SW480 (cell line): ENCODE data around the gene DSE.

Experiments used
- DNase-seq: peaks from one replicate; pipeline ENCODE4 v3.0.0-alpha.2; 2016; ENCODE audit warnings: low spot score

The DSE gene

DNA sequence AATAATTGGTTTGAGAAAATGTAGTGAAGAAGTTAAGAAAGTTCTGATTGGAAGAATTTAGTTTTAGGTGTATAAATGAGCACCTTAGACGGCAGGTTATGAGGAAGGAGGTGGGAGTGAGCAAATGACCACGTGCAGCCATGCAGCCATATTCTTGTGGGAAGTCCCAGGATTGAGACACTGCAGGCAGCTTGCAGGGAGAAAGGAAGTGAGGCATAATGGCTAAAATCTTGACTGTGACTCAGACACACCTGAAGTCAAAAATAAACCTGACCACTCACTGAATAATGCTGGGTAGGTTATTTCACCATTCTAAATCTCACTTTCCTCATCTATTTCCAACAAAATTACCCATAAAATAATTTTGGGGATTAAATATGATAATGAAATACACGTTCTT, 16.6 kb downstream of the DSE start:
- no peak for DNase-seq

DNA sequence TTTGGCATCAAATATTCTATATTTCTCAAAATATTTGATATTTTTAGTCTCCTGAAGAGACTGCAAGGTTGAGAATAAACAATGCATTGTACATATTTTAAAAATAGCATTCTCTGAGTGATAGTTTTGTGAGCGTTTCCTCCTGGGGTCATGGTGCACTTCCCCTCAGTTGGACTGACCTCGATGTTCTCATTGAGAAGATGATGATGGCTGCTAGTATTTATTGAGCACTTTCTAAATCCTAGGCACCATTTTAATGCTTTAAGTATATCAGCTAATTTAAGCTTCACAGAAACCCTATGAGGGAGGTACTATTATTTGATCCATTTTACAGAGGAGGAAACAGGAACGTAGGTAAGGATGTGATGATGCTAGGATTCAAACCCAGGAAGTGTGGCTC, 18.2 kb downstream of the DSE start:
- no peak for DNase-seq

DNA sequence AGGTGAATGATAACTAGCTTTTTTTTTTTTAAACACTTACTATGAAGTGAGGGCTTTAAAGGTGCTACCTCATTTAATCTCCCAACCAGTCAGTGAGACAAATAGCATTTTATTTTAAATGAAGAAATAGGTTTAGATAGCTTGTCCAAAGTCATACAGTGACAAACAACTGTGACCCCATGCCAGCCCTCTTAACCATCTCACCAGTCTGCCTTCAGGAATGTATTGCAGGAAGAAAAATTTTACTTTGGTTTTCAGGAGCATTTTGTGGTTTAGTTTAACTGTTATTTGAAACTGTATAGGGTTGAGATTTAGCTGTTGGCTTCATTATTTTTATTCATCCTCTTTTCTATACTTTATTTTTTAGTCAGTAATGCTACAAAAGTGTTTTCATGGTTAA, 18.6 kb downstream of the DSE start:
- DNase-seq = no peak

DNA sequence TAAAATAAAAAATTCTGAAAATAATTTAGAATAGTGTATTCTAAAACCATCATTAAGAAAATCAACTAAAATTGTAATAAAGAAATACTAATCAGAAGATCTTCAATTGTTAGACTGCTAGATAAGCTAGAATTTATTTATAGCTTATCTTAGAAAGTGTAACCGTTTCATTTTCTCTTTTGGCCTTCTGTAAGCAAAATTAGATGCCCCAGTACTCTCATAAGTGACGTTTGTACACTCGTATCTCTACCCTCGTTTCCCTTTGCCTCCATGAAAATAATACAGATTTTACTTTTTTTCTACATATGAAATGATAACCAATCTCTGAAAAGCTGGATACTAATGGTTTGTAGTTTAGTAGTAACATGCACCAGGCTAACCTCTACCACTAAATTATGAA, 19.8 kb downstream of the DSE start:
- no peak for DNase-seq

DNA sequence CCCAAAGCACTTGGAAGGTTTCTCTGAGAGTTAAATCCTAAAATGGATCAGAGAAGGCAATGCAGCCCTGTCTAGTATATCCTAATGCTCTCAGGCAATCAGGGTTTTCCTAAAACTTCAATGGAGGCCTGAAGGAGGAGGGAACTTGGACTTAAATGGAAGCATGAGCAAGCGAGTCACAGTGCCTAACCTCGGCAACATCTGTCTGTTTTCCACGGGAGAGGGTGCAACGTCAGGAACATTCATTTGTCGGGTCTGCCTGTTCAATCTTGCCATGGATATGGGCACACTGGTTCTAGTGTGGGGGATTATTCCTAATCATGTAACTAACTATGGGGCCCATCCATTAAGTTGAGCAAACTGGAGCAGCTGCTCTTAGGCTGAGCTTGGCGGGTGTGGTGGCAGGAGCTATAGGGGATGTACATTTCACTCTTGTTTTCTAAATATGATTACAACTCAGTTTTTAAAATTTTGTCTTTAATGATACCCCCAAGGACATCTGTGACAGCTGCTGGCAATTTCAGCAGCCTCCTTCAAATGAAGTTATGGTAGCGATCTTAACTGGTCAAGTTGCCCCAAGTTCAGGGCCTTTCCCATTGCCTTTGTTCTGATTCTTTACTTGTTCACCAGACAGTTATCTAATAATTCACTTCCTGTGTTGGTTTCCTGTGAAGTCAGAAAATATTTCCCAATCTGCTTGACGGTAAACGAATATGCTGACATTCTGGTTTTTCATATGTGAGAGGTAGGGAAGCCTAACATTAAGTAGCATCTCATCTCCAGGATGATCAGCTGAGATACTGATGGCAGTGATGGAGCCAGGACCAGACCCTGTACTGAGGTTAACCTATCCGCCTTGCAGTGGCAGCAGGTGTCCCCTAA, 21.6 kb downstream of the DSE start:
- no peak for DNase-seq

DNA sequence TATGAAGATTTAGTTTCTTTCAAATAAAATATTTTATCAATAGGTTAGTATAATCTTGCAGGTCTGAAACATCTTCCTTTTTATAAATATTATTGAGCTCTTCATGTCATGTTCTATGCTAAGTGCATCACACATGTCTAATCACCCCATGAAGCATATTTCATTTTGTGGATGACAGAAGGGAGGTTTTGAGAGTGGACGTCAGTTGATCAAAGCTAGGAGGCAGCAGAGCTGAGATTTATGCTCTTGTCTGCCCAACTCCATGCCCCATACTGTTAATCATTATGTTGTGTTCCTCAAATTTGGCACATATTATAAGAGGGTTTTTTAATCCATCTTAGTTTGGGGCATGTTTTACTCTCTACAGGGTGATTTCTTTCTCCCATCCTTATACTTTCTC, 22.7 kb downstream of the DSE start:
- no peak for DNase-seq

DNA sequence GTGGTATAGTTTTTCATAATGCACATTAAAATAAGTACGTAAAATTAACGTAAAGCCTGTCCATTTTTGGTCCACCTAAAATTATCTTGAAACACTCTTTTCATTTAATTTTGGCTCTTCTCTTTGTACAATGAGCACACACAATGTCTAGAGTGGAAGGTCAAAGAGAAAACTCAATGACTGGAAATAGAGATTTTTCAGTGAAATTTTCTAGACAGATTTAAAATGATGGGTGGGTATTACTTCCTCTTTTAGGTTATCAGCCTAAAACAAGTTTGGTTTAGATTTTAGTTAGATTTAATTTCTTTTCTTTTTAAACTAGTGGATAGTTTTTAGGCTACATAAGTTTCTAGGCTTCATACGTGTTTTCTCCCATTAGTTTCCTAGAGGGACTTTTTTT, 24.9 kb downstream of the DSE start:
- DNase-seq = no peak

DNA sequence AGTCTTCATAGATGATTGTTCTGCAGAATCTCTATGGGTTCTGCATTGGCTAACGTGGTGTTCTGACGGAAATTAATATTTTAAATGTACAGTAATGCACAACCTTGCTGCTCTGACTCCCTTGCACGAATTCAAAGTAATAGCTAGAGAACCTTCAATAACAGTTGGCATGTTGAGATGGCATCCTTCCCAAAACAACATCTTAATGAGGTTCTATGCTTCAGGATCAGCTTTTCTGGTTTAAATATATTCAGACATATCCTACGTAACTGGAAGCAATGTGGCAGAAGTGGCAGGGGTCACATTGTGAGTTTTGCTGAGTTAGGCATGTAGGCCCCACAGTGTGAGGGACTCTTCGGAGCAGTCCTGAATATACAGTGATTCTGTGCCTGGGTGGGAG, 25.7 kb downstream of the DSE start:
- no peak for DNase-seq

DNA sequence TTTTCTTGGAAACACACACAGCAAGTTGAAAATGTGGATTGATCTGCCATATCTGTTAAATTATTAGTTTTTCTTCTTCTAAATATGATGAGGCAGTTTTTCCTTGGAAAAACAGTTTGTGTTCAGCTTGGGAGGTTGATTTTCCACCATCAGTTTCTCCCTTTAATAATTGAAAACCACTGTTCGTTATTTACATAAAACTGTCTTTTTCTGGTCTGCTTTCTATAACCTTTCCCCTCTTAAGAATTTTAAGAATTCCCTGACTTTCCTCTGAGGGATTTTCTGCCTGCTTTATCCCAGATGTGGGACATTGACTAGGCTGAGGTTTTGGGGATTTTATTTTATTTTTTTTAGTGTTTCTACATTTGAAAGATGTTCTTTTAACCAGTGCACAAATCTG, 27.2 kb downstream of the DSE start:
- DNase-seq = no peak

DNA sequence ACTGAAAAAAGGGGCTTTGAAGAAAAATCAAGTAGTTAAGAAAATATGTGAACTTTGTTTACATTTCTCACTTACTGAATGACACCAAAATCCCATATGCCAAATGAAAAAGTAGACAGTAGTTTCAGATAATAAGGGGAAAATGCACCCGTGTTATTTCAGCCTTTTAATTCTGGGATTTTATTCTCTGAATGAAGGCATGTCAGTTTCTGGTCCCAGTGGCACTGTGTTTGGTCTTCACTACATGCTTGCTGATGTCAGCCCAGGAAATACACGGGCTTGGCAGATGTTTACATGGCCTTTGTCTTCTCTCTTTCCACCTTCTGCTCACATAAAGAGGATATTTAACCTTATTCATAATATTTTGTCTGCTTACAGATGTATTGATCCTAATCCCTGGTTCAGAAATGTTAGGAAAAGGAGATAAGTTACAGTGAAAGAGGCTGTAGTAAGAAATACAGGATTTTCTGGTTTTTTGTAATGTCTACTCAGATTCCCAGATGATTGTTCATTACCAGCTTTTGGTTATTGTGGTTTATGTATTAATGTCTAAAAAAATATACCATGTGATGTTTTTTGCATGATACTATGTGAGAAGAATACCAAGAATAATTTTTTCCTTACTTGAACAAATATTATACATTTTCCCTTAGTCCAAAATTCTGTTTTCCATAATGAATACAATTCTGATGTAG, 27.7 kb downstream of the DSE start:
- no peak for DNase-seq

DNA sequence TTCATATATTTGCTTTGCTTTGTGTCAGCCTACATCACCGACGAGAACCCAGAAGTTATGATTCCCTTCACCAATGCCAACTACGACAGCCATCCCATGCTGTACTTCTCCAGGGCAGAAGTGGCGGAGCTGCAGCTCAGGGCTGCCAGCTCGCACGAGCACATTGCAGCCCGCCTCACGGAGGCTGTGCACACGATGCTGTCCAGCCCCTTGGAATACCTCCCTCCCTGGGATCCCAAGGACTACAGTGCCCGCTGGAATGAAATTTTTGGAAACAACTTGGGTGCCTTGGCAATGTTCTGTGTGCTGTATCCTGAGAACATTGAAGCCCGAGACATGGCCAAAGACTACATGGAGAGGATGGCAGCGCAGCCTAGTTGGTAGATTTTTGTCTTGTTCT, 28.5 kb downstream of the DSE start:
- DNase-seq = no peak

DNA sequence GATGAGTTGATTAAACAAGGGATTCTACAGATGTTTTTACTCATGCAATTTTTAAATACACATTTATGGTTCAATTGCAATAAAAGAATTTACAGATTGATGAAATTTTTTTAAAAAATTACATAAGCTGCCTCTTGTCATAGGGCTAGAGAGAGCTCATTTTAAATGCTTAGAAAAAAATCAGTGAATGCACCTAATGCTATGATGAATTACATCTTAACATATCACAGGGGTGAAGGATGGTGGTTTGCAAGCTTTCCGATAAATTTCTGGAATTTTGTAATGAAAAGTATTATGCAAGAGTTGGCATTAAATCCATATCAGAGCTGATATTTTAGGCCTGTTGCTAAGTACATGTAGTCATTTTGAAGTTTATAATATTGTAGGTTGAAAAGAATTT, 29.6 kb downstream of the DSE start:
- DNase-seq = no peak

DNA sequence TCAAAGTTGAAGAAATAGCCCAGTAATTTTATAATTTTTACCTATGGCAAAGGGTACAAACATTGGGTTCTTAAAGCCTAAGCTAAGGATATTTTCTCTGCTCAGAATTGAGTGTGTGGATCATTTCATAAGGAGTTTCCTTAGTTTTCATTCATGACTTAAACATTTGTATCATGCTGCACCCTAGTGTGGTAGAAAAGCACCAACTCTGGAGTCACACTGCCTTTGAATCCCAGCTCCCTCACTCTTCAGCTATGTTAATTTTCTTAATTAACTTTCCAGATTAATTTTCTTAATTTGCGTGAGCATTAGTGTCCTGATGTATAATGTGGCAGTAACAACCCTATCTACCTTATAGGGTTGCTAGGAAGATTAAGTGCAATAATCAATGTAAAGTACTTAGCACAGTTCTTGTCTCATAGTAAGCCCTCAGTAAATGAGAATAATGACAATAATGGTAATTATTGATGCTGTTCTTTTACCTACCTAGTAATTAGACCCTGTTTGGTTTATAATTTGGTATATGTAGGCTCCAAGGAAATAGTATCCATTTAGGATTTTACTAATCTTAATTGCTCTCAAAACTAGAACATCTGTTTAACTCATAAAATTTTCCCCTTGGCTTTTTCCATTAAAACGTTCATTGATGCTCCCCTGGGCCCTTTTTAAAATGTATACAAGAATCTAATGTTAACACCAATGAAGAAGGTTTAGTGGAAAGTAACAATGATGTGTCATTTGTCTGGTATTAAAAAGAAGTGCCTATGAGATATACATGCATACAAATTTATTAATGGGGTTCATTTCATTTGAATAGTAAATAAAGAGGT, 31.6 kb downstream of the DSE start:
- no peak for DNase-seq

DNA sequence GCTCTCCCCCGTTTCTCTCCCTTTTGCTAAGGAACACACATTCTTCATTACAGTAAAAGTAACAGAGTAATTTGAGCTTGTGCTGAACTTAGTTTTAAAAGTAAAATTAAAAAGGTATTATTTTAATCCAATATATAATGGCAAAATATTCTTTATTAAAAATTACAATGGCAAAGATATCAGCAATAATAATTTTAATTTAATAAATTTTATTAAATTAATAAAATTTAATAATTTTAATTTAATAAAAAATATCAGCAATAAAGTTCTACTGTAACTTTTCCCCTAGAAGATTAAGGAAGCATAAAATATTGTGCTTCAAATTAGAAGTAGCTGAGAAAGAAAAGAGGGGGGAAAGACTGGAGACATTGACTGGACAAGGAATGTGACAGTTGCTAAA, 32.5 kb downstream of the DSE start:
- DNase-seq = no peak

DNA sequence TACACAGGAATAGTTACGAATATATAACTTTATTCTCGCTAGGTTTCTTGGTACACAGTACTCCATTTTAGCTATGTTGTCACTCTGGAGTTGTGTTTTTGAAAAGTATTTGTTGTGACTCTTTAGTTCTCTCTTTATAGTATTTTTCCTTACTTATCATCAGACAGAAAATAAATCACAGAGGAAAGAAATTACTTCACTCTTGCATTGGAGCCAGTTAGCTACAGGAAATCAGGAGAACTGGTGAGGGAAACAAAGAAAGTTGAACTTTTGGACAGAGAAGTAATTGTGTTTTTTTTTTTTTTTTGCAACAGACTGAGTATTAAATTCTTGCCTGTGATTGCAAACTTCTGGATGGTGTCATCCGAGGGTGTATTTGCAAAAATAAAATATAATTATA, 33.9 kb downstream of the DSE start:
- no peak for DNase-seq

DNA sequence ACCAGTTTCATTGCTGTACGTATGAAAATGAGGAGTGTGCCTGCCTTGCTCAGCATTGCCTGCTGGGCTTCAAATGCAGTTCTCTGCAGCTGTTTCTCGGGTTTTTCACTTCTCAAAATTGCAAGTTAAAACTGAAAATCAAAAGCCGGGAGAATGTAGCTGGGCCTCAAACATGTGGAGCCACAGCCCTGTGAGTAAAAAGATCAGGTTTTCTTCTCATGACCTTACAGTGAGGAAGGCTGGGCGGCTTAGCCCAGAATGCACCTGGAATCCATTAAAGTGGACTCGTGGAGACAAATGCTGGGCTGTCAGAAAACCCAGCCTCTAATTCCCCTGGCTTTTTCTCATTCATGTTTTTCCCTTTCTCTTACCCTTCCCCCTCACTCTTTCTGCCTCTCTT, 34.4 kb downstream of the DSE start:
- no peak for DNase-seq

DNA sequence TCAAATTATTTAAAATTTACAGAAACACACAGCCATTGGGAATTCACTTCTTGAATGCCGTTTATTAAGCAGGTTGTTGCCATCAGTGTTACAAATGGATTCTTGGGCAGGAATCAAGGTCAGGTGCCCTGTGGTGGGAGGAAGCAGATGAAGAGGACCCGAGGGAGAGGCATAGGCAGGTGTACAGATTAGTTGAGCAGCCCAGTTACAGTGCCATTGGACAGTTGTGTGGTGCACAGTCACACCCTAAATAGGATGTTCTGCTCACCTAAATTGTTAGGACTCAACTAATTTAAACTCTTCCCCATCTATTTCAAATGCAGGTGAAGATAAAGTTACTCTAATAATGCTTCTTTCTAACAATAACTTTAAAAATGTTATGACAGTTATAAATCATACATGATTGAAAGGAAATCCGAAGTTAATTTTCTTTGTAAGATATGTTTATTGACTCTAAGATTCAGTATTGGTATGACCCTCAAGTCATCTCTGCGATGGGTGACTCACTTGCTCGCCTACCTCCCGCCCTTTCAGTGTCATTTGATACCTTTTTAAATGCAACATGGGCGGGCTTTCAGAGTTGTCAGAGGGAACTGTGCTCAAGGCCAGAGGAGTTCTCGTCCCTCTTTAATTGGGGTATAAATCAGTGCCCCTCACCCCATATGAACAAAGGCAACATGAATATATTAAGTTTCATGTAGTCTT, 35.1 kb downstream of the DSE start:
- DNase-seq = no peak

DNA sequence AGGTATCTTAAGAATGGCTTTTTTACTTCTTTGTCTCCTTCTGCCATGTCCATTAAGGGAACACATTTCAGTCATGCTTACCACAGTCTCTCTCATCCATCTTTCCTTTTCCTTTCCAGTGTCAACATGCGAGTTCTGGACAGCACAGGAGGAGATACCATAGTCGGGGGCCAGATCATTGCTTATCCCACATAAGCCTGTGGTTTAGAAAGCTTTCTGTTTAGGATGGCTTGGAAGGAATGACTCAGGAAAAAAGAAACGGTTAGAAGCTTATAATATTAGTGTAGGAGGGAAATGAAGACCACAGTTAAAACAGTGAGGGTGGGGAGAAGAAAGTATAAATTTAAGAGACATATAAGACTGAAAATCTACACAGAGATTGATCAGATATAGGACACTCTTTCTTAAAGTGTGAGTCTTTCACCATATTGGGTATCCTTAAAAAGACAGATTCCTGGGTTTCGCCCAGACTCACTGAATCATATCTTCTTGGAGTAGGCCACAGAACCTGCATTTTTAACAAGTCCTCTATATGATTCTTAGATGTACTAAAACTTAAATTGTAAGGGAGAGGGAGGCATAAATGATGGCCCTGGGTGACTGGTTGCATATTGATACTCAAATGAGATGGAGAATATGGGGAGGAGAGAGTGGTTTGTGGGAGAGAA, 36.1 kb downstream of the DSE start:
- DNase-seq = no peak

DNA sequence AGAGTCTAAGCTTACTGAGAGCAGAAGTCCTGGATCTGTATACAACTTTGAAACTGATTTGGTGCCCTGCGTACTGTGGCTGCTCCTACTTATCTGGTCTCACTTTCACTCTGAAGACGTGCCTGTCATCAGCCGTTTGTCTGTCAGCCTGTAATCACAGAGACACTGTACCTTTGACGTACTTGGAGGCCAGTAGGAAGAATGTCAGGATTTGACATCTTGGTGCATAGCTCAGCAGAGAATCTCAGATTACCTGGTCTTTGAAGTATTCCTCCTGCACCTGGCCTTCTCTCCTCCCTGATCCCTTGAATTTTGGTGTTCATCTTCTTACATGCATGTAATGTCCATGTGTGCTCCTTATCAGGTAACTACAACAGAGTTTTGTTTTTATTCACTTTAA, 37.7 kb downstream of the DSE start:
- DNase-seq = no peak

DNA sequence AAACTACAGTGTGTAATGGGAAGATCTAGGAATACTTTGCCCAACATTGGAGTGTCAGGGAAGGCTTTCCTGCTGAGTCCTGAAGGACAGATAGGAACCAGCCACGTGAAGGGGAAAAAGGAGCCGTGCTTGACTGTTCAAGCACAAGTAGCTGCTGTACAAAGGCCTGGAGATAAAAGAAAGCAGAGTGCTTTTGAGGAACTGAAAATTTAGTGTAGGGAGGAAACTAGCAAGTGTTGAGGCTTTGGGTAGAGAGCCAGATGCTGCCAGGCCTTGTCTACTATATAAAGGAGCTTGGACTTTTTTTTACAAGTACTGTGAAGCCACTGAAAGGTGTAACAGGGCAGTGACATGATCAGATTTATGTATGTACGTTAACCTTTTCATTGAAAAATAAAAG, 39.0 kb downstream of the DSE start:
- no peak for DNase-seq

DNA sequence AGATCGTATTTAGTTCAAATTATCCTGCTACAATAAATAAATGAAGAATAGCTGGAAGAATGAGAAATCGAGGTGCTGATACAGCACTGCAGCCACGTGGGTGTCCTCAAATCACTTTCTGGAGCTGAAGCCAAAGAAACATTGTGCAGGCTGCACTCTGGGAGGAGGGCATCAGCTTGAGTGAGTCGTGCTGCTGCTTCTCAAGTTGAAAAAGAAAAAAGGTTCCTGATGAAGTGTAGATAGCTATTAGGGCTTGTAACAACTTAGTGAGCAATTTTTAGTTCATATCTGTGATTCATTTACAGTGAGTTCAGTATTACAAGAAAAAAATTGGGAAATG, 40.5 kb downstream of the DSE start:
- no peak for DNase-seq

DNA sequence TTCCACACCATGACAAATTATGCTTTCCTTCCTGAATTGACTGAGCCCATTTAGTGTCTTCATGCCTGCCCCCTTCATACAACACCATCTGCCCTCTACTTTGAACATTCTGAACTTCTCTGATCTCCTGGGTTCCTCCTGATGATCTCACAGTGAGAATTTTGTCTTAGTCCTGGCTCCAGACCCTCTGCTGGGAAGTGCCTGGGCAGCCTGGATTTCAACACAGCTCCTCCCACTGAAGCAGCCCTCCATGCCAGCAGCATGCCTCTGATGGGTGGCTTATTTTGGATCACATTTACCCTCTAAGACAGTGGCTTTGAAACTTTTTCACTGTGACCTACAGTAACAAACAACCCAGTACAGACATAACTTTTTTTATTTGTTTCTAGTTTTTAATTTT, 41.5 kb downstream of the DSE start:
- no peak for DNase-seq
